NT2/D1 (cell line): ENCODE results near the gene TNFRSF14.

Source experiments
- SUZ12 ChIP-seq: IDR thresholded peaks from 2 replicates; pipeline ENCODE4 v1.6.1; 2011; ENCODE audit not compliant: insufficient read length, insufficient read depth; ENCODE audit errors: extremely low read depth
- YY1 ChIP-seq: IDR thresholded peaks from 2 replicates; pipeline ENCODE4 v1.6.1; 2011; ENCODE audit not compliant: insufficient read length, insufficient read depth
- ZNF274 ChIP-seq: IDR thresholded peaks from 2 replicates; pipeline ENCODE4 v1.6.1; 2011; ENCODE audit warnings: mild to moderate bottlenecking, low read depth, low read length

GRCh38 chr1:2566101-2567045 is 10.2 kb downstream of the TNFRSF14 start:
- no peak for TF ChIP-seq YY1
- no peak for TF ChIP-seq ZNF274
- no peak for TF ChIP-seq SUZ12
